GM18507 (cell line): ENCODE results near the gene CSH2.
"Not testable (repeated sequence)": the region's sequence is repeated elsewhere in the genome, so short reads cannot be mapped to it uniquely, and the experiment has no call there.

Experiments
- DNase-seq: peaks from one replicate; pipeline ENCODE4 v3.0.0; 2011; ENCODE audit warnings: low read depth; ENCODE audit not compliant: insufficient read length; ENCODE audit errors: extremely low spot score
- FAIRE-seq: peaks from 2 replicates; lab custom pipeline; 2011; peaks lifted over from hg19 to GRCh38; lab: Jason Lieb, UNC

Gene CSH2

DNA sequence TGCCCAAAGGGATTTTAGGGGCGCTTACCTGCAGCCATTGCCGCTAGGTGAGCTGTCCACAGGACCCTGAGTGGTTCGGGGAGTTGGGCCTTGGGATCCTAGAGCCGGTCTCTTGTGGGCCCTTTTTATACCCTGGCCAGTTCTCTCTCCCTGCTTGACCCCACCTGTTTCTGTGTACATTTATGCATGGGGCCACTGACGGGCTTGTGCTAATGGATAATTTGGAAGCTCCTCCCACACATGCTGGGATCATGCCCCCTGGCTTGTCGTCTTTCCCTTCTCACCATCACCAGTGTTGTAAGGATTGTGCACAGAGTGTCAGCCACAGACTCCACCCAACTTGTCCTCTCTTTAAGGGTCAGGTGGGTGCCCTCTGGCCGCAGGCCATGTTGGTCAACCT, at the start of gene CSH2:
Gene CSH2 (minus strand): TSS at position 101 of the 400 bp plus-strand sequence. CDS start 63 bp downstream, at position 38.
- not testable (repeated sequence) for DNase-seq, FAIRE-seq

- DNase-seq: not testable (repeated sequence)
- FAIRE-seq: peak; percentile 74
Measured at GRCh38 chr17:63922402-63922801, 48.9 kb upstream of the CSH2 start.

- FAIRE-seq, DNase-seq: not testable (repeated sequence)
Measured at GRCh38 chr17:63920779-63921178, 47.3 kb upstream of the CSH2 start.

DNA sequence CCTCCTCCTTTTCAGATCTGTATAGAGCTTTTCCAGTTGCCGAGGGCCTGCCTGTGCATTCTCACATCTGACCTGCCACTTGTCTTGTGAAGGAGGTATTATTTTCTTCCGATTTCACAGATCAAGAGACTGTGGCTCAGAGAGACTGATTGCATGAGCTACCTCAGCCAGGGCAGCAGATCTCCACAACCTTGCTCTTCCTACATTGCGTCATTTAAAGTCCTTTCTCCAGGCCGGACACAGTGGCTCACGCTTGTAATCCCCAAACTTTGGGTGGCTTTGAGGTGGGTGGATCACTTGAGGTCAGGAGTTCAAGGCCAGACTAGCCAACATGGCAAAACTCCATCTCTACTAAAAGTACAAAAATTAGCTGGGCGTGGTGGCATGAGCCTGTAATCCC, 46.6 kb upstream of the CSH2 start:
- not testable (repeated sequence) for DNase-seq, FAIRE-seq

GRCh38 chr17:63919311-63919723, 45.8 kb upstream of the CSH2 start:
- peak; percentile 75 for FAIRE-seq

GRCh38 chr17:63918789-63919305, 45.4 kb upstream of the CSH2 start, which contains the start of gene GH1:
Gene GH1, minus strand, starts transcription at chr17:63918839. Its CDS starts 63 bp downstream, at chr17:63918776.
- not testable (repeated sequence) for DNase-seq, FAIRE-seq

More at GRCh38 chr17:63919311-63919723, 45.8 kb upstream of the CSH2 start:
- peak; percentile 71 for DNase-seq

DNA sequence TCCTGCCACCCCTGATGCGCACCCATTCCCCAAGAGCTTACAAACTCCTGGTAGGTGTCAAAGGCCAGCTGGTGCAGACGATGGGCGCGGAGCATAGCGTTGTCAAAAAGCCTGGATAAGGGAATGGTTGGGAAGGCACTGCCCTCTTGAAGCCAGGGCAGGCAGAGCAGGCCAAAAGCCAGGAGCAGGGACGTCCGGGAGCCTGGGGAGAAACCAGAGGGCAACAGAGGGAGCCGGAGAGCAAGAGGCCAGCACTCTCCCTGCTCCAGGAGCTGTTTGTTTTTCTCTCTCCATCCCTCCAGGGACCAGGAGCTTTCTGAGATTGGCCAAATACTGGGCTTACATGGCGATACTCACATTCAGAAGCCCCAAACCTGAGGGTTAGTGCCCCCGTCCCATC, 44.8 kb upstream of the CSH2 start:
- DNase-seq: no peak
- FAIRE-seq: no peak

GRCh38 chr17:63917646-63918045, 44.2 kb upstream of the CSH2 start:
- FAIRE-seq (no peak), DNase-seq (no peak)

DNA sequence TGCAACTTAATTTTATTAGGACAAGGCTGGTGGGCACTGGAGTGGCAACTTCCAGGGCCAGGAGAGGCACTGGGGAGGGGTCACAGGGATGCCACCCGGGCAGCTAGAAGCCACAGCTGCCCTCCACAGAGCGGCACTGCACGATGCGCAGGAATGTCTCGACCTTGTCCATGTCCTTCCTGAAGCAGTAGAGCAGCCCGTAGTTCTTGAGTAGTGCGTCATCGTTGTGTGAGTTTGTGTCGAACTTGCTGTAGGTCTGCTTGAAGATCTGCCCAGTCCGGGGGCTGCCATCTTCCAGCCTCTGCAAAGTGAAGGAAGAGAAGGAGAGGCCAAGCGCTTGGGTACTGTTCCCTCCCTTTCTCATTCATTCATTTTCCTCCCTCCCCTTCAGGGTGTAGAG, 43.7 kb upstream of the CSH2 start:
- not testable (repeated sequence) for DNase-seq, FAIRE-seq

GRCh38 chr17:63916566-63917185, 43.2 kb upstream of the CSH2 start:
- no peak for DNase-seq
- no peak for FAIRE-seq

DNA sequence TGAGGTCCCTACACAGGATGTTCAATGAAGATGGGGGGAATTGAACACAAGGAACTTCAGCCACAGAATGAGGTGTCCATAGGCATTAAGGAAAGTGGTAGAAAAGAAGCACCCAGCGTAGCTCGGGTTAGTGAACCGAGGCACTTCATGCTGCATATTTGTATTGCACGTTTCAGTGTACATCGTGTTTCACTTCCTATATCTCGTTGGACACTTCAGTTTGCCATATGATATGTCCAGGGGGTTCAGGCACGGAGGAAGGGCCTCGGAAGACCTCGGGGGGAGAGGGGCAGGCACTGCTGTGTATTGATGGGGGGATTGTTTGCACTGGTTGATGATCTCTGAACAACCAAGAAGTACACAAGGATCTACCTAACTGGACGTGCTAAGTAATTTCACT, 42.3 kb upstream of the CSH2 start:
- peak; percentile 79 for FAIRE-seq

GRCh38 chr17:63914471-63914870, 41.0 kb upstream of the CSH2 start:
- no peak for FAIRE-seq
- DNase-seq: no peak

More for the DNA sequence above, 42.3 kb upstream of the CSH2 start:
- DNase-seq: not testable (repeated sequence)

DNA sequence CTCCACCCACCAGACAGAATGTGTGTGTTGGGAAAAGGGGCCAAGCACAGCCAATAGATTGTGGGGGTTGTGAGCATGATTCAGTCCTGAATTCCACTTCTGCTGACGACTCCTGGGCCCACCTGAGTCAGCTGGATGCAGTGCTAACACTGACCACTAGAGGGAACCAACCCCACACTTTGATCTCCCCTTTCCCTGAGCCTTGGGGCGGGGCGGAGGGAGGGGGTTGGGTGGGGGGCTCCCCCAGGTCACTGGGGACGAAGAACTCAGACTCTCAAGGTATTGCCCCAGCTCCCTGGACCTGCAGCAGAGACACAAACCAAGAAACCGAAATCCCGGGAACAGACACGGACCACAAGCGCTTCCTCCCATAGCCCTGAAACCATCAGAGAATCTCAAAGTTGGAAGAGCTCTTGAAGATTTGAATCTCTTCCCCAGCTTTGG, 38.2 kb upstream of the CSH2 start:
- no peak for DNase-seq
- FAIRE-seq: peak; percentile 48

- no peak for FAIRE-seq
- DNase-seq: no peak
Measured at GRCh38 chr17:63911041-63911635, 37.7 kb upstream of the CSH2 start, which contains the start of gene CSHL1. Gene CSHL1, minus strand, starts transcription at chr17:63911258. Its CDS starts 62 bp downstream, at chr17:63911196.

- DNase-seq (no peak), FAIRE-seq (no peak)
Measured at GRCh38 chr17:63910096-63910495, 36.6 kb upstream of the CSH2 start.

DNA sequence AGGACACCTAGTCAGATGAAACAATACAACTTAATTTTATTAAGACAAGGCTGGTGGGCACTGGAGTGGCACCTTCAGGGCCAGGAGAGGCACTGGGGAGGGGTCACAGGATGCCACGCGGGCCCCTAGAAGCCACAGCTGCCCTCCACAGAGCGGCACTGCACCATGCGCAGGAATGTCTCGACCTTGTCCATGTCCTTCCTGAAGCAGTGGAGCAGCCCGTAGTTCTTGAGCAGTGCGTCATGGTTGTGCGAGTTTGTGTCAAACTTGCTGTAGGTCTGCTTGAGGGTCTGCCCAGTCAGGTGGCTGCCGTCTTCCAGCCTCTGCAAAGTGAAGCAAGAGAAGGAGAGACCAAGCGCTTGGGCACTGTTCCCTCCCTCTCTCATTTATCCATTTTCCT, 36.1 kb upstream of the CSH2 start:
- FAIRE-seq, DNase-seq: not testable (repeated sequence)

GRCh38 chr17:63907161-63907778, 33.8 kb upstream of the CSH2 start:
- FAIRE-seq, DNase-seq: not testable (repeated sequence)

GRCh38 chr17:63904796-63905195, 31.3 kb upstream of the CSH2 start:
- not testable (repeated sequence) for FAIRE-seq, DNase-seq

- peak; percentile 63 for FAIRE-seq
- not testable (repeated sequence) for DNase-seq
Measured at GRCh38 chr17:63903787-63904201, 30.3 kb upstream of the CSH2 start.

DNA sequence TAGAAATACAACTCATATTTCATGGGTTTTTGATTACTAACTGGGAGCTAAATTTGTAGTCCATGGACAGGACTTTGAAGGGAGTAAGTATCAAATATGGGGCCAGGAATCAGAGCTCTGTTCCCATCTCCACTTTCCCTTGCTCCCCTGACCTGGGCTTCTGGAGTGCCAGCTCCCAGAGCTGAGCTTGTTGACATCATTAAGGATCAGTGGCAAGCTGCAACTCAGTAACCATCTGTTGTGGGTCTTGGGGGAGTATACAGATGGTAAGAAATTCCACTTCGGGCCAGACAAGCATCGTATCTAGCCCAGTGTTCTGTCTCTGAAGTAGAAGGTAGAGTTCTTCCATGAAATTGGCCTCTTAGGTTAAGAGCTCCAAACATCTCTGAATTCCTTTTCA, 28.5 kb upstream of the CSH2 start:
- not testable (repeated sequence) for FAIRE-seq, DNase-seq
